Pons (tissue), 1 donor: ENCODE data around the gene HIP1.
"Not testable (repeated sequence)": the region's sequence is repeated elsewhere in the genome, so short reads cannot be mapped to it uniquely, and the experiment has no call there.

Experiments used
- DNase-seq: peaks from one replicate; pipeline ENCODE4 v3.0.0-alpha.2; 2016; ENCODE audit warnings: low spot score

HIP1 gene

GRCh38 chr7:75485979-75486643 is 252.6 kb downstream of the HIP1 start, which contains the start of gene POM121C:
TSS of gene POM121C (minus strand) at chr7:75486299. CDS start at chr7:75441496, 44,803 bp downstream.
- DNase-seq = peak; percentile 66

- DNase-seq = not testable (repeated sequence)
Observed at GRCh38 chr7:75485355-75485978, 253.3 kb downstream of the HIP1 start.
